ENCODE data around the gene AKR1C4.
"Not testable (repeated sequence)": the region's sequence is repeated elsewhere in the genome, so short reads cannot be mapped to it uniquely, and the experiment has no call there.

Gene AKR1C4

GRCh38 chr10:5199398-5199797 lies 2.8 kb downstream of the AKR1C4 start:
- in situ Hi-C loops (cut with MboI; ENCODE audit: low sequenced_read_pairs), result no loop called here

GRCh38 chr10:5206799-5207198 lies 10.2 kb downstream of the AKR1C4 start:
- in situ Hi-C loops (cut with MboI; ENCODE audit: low sequenced_read_pairs), result no loop called here

GRCh38 chr10:5209776-5210175 lies 13.1 kb downstream of the AKR1C4 start:
- in situ Hi-C loops (cut with MboI; ENCODE audit: low sequenced_read_pairs), result not testable (repeated sequence)

GRCh38 chr10:5210261-5210660 lies 13.6 kb downstream of the AKR1C4 start:
- in situ Hi-C loops (cut with MboI; ENCODE audit: low sequenced_read_pairs), result not testable (repeated sequence)

- in situ Hi-C loops (cut with MboI; ENCODE audit: low sequenced_read_pairs), result no loop called here
Measured at GRCh38 chr10:5211696-5212536, 15.3 kb downstream of the AKR1C4 start.

GRCh38 chr10:5216801-5217200 lies 20.2 kb downstream of the AKR1C4 start:
- in situ Hi-C loops (cut with MboI; ENCODE audit: low sequenced_read_pairs), result no loop called here

GRCh38 chr10:5219262-5219661 lies 22.6 kb downstream of the AKR1C4 start:
- in situ Hi-C loops (cut with MboI; ENCODE audit: low sequenced_read_pairs), result no loop called here

- in situ Hi-C loops (cut with MboI; ENCODE audit: low sequenced_read_pairs), result not testable (repeated sequence)
Measured at GRCh38 chr10:5222942-5223341, 26.3 kb downstream of the AKR1C4 start.

GRCh38 chr10:5229019-5229418 lies 32.4 kb downstream of the AKR1C4 start:
- in situ Hi-C loops (cut with MboI; ENCODE audit: low sequenced_read_pairs), result no loop called here

GRCh38 chr10:5233324-5233723 lies 36.7 kb downstream of the AKR1C4 start:
- in situ Hi-C loops (cut with MboI; ENCODE audit: low sequenced_read_pairs), result no loop called here

- in situ Hi-C loops (cut with MboI; ENCODE audit: low sequenced_read_pairs), result no loop called here
Measured at GRCh38 chr10:5234106-5234860, 37.6 kb downstream of the AKR1C4 start.

GRCh38 chr10:5237541-5237940 lies 40.9 kb downstream of the AKR1C4 start:
- in situ Hi-C loops (cut with MboI; ENCODE audit: low sequenced_read_pairs), result not testable (repeated sequence)

- in situ Hi-C loops (cut with MboI; ENCODE audit: low sequenced_read_pairs), result no loop called here
Measured at GRCh38 chr10:5242585-5242984, 45.9 kb downstream of the AKR1C4 start.

GRCh38 chr10:5243521-5243987 lies 46.9 kb downstream of the AKR1C4 start:
- in situ Hi-C loops (cut with MboI; ENCODE audit: low sequenced_read_pairs), result no loop called here

GRCh38 chr10:5252177-5253037 lies 55.8 kb downstream of the AKR1C4 start:
- in situ Hi-C loops (cut with MboI; ENCODE audit: low sequenced_read_pairs), result no loop called here

- in situ Hi-C loops (cut with MboI; ENCODE audit: low sequenced_read_pairs), result no loop called here
Measured at GRCh38 chr10:5254488-5254887, 57.9 kb downstream of the AKR1C4 start.

GRCh38 chr10:5257768-5258167 lies 61.1 kb downstream of the AKR1C4 start:
- in situ Hi-C loops (cut with MboI; ENCODE audit: low sequenced_read_pairs), result not testable (repeated sequence)

GRCh38 chr10:5259132-5259951 lies 62.7 kb downstream of the AKR1C4 start:
- in situ Hi-C loops (cut with MboI; ENCODE audit: low sequenced_read_pairs), result no loop called here

GRCh38 chr10:5259952-5260578 lies 63.4 kb downstream of the AKR1C4 start:
- in situ Hi-C loops (cut with MboI; ENCODE audit: low sequenced_read_pairs), result no loop called here

- in situ Hi-C loops (cut with MboI; ENCODE audit: low sequenced_read_pairs), result no loop called here
Measured at GRCh38 chr10:5260828-5261227, 64.2 kb downstream of the AKR1C4 start.

Measured in hTERT RPE-1 (cell line).